ENCODE data around the gene HTATIP2.
A peak's percentile ranks its signal among the peaks of the same experiment; 100 is the strongest.
"Not testable (repeated sequence)": the region's sequence is repeated elsewhere in the genome, so short reads cannot be mapped to it uniquely, and the experiment has no call there.

The HTATIP2 gene

DNA sequence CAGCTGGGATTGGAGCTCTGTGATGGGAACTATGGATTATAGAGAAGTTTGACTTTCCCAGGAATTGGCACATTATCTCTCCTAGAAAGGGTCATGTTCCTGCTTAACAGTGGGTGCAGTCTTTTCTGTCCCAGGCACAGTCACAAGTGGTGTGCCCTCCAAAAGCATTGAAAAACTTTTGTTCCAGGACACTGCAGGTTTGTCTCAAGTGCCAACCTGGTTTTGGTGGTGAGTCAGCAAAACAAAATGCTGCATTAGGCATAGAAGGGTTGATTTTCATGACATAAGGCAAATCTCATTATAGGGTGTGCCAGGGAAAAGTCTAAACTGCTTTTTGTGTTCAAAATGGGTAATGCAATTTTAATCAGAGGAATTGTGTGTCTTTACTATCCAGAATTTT is 4.9 kb downstream of the HTATIP2 start:
- no peak for DNase-seq (ENCODE audit: low read depth)
- no peak overlapping the region for H3K4me3 ChIP-seq (ENCODE audit: low read depth, low read length)

DNA sequence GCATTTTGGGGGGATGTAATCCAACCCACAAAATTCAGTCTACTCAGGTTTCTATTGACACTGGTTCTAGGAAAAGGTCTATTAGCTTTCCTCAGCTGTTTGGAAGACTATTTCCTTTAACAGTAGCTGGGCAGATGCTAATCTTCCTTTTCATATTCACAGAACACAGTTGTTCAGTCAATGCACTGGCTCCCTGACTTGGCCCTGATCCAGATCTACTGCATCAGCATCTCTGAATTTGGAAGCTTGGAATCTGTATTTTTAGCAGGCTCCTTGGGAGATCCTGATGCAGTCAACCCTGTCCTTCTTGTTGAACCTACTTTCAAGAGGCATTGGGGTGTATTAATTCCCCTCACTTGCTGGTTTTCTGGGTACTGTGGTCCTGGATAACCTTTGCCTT is 6.3 kb downstream of the HTATIP2 start:
- no peak overlapping the region for H3K4me3 ChIP-seq (ENCODE audit: low read depth, low read length)

DNA sequence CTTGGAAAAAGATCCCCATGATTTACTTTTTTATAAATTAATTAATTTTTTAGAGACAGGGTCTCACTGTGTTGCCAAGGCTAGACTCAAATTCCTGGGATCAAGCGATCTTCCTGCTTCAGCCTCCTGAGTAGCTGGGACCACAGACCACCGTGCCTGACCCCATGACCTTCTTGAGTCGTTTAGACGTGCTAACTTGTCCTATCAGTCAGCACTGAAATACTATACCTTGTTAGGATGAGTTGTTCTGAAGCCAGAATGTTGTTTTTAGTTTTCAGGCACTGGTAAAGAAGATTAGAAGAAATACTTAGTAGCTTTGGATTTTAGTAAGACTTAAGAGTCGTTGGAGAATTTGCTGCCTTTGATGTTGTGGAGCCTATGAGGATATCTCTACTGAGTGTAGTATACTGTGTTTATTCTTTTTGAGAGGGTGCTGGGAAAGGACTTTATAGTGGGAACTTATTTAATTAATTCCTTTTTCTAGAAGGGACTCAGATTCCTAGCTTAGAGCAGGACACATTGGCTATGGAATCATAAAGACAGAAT is 8.6 kb downstream of the HTATIP2 start:
- no peak for DNase-seq (ENCODE audit: low read depth)
- no peak overlapping the region for H3K4me3 ChIP-seq (ENCODE audit: low read depth, low read length)

More for the DNA sequence above, 6.3 kb downstream of the HTATIP2 start:
- DNase-seq (ENCODE audit: low read depth), result no peak

DNA sequence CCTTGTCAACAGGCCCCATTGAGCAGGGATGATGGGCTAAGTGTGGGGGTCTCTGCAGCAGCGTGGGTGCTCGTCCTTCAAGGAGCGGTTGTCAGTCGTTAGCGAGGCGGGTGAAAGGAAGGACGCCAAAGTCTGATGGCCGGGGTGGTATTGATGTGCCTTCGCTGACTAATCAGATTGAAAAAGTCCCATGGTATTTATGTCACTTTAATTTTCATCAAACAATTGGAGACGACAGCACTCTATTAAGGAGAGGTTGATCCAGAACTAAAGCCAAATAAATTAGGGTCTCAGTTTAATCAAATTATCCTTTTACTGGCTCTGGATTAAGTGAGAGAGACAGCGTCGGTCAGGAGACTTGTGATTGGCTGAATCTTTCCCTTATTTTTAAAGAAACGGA is 9.6 kb downstream of the HTATIP2 start:
- no peak for DNase-seq (ENCODE audit: low read depth)
- H3K4me3 ChIP-seq (ENCODE audit: low read depth, low read length), result no peak overlapping the region

DNA sequence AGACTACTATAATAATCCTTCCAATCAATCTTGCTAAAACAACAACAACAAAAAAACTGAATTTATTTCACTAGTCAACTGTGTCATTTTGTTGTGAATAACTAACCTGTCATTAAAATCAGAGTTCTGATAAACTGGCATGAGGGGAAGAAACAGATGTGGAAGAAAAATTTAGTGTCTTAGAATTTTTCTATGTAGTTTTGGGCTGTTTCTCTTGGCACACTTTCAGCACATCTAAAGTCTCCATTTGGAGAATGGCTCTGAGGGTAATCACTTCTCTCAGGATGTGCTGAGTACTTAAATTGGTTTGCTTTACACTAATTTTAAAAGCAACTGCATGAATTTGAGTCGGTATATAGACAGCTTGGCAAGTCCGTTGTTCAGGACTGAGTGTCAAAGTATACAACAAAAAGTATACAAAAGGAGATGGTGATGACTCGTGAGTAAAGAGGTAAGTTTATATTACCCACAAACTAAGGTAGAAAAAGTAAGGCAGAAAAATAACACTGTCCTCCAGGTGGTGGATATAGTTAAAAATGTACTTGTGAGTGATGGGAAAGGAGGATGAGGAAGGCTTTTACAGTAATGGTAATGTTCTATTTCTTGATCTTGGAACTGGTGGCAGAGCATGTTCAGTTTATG is 10.2 kb downstream of the HTATIP2 start:
- DNase-seq (ENCODE audit: low read depth), result no peak
- no peak overlapping the region for H3K4me3 ChIP-seq (ENCODE audit: low read depth, low read length)

DNA sequence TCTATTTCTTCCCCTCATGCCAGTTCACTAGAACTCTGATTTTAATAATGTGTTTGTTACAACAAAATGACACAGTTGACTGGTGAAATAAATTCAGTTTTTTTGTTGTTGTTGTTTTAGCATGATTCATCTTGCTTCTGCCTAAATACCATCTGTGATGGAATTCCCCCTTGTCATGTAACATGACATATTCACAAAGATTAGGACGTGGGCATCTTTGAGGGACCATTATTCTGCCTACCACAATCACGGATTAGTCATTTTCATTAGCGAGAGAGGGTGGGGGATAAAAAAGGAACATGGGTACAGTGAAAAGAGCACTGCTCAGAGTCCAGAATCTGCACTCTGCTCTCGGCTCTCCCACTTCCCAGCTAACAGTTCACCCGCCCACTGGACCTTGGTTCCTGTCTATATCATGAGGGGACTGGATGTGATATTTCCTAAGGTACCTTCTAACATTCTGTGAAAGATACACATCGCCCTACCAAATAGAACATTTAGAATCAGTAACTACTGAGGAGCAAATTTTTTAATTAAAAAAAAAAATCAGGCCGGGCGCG is 11.3 kb downstream of the HTATIP2 start:
- no peak for DNase-seq (ENCODE audit: low read depth)
- no peak overlapping the region for H3K4me3 ChIP-seq (ENCODE audit: low read depth, low read length)

DNA sequence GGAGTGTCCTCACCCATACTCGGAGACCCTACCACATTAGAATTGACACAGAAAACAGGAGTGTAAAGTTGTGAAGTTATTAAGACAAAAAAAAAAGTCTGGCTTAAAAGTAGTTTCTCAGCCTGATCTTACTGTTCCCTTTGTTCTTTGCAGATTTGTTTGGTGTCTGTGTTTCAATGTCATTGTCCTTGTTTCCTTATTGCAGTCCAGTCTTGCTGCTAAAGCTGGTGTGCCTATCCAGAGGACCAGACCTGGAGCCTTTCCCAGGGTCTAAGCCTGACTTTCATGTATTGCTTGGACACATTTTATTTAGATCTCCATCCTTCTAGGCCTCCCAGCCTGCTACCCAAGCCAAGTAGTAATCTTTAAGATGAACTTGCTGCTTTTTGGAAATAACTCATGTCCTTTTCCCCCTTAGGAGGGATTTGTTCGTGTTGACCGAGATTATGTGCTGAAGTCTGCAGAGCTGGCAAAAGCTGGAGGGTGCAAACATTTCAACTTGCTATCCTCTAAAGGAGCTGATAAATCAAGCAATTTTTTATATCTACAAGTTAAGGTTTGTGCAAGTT is 12.7 kb downstream of the HTATIP2 start:
- H3K4me3 ChIP-seq (ENCODE audit: low read depth, low read length), result no peak overlapping the region
- DNase-seq (ENCODE audit: low read depth), result no peak

DNA sequence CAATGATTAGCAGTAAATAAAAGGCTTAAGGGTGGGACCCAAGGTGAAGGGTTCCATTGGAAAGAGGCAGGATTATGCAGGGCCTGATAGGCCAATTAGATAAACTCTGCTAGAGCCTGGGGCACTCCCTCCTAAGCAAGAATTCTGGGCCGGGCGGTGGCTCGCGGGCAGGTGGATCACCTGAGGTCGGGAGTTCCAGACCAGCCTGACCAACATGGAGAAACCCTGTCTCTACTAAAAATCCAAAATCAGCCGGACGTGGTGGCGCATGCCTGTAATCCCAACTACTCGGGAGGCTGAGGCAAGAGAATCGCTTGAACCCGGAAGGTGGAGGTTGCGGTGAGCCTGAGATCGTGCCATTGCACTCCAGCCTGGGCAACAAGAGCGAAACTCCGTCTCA is 22.5 kb downstream of the HTATIP2 start:
- H3K4me3 ChIP-seq (ENCODE audit: low read depth, low read length); DNase-seq (ENCODE audit: low read depth): not testable (repeated sequence)

DNA sequence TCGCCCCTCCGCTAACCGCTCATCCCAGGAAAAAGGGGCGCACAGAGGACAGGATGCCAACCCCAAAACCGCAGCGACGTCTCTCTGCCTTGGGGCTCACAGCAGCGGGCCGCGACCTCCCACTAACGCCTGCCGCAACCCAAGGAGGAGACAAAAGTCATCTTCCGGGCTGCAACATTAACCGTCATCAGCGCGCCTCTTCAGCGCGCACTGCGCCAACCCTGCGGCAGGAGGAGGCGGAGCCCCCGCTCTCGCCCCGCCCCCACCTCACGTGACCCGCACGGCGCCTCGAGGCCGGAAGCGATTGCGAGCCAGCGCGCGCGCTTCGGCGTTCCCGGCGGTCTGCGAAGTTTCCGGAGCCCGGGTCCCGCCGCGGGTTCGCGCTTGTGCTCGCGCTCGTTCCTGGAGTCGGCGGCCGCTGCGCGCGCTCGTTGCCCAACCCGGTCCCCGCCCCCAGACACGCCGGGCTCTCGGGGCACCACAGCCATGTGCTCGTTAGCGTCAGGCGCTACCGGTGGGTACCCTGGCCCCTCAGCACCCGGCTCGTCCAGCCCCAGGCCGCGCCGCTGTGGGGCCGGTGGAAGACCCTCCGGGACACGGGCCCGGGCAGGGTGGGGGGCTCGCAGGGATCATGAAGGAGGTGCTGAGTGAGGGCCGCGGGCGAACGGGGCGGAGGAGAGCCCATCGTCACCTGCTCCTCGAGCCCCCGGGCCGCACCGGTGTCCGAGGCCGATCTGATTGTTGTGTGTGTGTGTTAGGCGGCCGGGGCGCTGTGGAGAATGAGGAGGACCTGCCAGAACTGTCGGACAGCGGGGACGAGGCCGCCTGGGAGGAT is 24.0 kb downstream of the HTATIP2 start, which contains the start of gene PRMT3:
Gene PRMT3, plus strand, starts transcription at position 456 of the 835 bp plus-strand sequence. Its CDS starts 31 bp downstream, at position 487.
- peak; percentile 82 for DNase-seq (ENCODE audit: low read depth)
- H3K4me3 ChIP-seq (ENCODE audit: low read depth, low read length), result peak within 1 kb of the TSS; percentile 83

DNA sequence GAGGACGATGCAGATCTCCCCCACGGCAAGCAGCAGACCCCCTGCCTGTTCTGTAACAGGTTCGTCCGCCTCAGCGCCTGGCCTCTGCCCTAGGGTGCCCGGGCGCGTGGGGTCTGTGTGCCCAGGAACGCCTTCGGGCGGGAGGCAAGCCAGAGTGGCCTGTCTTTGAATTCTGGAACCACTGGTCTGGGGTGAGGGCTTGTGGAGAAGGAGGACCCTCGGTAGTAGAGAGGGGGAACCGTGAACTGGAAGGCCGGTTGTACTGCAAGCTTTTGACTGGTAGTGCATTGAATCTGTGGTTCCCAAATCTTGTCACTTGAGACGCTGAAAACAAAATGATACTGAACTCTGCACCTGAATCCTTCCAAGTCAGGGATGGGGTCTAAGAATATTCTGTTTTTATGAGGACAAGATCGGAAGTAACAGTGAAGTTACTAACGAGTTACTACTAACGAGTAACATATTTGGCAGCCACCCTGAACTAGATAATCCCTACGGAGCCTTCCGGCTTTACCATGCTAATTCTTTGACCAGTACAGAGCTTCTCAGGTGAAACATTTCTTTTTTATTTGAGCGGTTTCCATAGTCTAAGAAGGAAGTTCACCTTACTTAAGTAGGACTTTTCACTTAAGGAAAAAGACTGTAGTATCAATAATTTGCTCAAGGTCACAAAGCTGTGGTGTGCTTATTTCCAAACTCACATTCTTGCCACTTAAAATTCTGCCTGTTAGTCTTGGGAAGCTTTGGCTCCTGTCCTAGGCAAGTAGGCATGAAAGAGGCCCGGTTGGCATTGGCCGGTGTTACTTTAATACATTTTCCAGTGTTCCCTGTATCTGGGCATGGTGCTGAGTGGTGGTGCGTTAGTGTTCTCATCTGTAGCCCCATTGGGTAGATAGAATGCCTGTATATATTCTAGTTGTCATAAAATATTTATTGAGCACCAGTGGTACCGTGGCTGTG is 24.9 kb downstream of the HTATIP2 start:
- peak overlapping the region; percentile 83 for H3K4me3 ChIP-seq (ENCODE audit: low read depth, low read length)
- DNase-seq (ENCODE audit: low read depth), result no peak

DNA sequence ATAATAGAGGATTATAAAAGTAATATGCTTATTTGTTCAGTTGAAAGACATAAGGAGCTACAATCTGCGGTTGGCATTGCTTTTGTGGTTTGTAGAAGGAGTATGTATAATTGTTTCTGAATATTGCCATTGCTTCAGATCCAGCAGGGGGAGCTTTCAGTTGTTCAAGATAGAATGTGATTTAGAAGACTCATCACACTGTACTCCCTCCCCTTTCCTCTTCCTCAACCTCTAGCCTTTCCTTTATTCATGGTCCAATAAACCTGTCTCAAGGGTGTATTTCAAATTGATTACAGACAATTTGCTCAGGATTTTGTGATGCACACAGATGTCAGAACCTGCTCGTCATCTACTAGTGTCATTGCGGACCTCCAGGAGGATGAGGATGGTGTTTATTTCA is 33.8 kb downstream of the HTATIP2 start:
- peak; percentile 17 for DNase-seq (ENCODE audit: low read depth)
- no peak overlapping the region for H3K4me3 ChIP-seq (ENCODE audit: low read depth, low read length)

DNA sequence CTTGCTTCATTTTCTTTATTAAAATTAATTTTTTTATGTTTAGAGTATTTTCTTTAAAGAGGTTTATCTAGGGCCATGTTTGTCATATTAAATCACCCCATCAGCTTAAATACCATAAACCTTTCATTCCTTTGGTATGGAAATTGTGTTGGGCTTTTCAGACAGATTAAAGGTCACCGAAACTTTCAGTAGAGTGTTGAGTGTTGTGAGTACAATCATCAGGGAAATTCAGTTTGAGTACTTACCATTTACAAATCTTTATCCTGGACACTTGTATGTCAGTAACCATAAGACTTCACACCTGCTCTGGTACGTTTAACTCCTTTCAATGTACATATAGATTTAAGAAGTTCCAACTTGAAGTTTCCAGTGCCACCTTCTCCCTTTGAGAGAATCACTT is 36.0 kb downstream of the HTATIP2 start:
- no peak for DNase-seq (ENCODE audit: low read depth)
- H3K4me3 ChIP-seq (ENCODE audit: low read depth, low read length), result no peak overlapping the region

DNA sequence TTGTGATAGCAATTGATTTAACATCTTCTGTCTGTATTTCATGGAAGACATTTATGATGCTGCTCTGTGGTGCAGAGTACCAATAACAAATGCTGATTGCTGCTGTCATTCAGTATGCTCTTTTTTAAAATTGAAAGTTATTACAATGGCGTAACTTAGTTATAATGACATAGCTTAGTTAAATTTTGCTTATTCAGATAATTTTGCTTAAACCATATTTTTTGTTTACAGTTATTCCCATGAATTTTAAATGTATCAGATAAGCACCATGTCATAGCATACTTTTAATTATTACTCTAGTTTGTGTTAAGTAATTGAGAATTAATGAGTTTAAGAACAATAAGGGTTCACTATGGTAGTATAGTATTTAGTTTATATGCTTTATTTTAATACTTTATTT is 39.5 kb downstream of the HTATIP2 start:
- no peak overlapping the region for H3K4me3 ChIP-seq (ENCODE audit: low read depth, low read length)
- DNase-seq (ENCODE audit: low read depth), result no peak

DNA sequence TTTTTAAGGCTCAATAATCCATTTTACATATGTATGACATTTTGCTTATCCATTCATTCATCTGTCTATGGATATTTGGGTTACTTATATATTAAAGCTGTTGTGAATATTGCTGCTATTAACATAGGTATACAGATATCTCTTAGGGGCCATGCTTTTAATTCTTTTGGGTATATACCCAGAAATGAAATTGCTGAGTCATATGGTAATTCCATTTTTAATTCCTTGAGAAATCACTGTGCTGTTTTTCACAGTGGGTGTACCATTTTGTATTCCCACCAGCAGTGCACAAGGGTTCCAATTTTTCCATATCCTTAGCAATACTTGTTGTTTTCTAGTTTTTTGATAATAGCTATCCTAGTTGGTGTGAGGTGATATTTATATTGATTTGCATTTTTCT is 43.0 kb downstream of the HTATIP2 start:
- no peak overlapping the region for H3K4me3 ChIP-seq (ENCODE audit: low read depth, low read length)
- no peak for DNase-seq (ENCODE audit: low read depth)

DNA sequence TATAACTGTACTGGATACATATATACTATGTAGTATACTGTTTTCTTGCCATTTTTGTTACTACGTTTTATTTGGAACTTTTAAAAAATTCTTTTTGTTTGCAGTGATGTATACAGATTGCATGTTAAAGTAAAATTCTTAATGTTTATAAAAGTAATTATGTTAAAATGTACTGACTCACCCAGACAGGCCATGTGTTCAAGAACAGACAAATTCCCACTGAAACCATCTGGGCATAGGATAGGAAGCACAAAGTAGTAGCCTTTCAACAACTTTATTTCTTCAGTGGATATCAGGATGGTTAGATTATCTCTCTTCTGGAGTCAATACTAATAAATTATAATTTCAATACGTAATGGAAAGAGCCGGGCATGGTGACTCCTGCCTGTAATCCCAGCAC is 43.8 kb downstream of the HTATIP2 start:
- no peak overlapping the region for H3K4me3 ChIP-seq (ENCODE audit: low read depth, low read length)
- no peak for DNase-seq (ENCODE audit: low read depth)

DNA sequence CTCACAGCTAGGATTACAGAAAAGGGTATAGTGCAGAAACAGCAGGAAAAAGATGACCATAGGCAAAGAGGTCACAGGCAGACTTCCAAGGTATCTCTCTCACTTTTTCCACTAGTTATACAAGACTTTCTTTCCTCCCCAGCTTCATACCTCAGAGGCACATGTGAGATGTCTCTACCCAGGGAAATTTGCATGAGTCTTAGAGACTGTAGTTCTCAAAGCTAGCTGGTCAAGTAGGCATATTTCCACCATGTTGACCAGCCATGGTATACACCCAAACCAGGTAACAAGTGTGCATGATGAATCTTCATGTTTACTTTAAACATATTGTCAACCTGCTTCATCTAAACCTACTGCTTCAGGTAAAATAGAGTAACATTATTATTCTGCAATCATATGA is 51.9 kb downstream of the HTATIP2 start:
- DNase-seq (ENCODE audit: low read depth), result no peak
- no peak overlapping the region for H3K4me3 ChIP-seq (ENCODE audit: low read depth, low read length)

DNA sequence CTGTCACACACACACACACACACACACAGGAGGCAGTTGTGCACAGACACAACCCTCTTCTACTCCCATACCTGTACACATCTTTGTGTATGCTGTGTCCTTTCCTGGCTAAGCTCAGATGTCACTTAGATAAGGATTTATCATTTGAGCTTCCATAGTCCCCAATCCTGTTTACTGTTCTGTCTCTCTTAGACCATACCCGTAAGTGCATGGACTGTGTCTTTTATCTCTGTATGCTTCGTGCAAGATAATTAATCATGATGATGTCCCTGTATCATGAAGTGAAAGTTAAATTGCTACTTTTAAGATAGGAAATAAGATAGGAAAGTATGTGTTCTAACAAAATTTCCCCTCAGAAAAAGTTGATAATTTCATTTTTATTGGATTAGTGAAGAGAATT is 54.3 kb downstream of the HTATIP2 start:
- H3K4me3 ChIP-seq (ENCODE audit: low read depth, low read length), result no peak overlapping the region
- no peak for DNase-seq (ENCODE audit: low read depth)

DNA sequence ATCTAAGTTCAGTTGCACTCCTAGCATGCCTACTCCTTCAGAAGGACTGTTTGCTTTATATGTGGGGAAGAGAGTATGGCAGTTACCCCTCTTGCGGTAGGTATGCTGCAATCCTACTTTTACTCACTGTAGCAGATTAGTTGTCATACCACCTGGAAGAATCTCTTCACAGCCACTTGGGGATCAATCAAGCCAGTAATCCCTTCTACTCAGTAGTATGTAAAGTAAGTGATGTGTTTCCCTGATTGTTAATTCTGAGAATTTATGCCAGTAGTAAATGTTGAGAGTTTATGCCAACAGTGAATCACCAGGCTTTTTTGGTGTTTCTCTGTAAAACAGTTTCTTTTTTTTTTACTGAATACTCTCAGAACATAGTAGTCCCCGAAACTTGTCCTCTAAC is 58.4 kb downstream of the HTATIP2 start:
- no peak for DNase-seq (ENCODE audit: low read depth)
- H3K4me3 ChIP-seq (ENCODE audit: low read depth, low read length), result no peak overlapping the region

DNA sequence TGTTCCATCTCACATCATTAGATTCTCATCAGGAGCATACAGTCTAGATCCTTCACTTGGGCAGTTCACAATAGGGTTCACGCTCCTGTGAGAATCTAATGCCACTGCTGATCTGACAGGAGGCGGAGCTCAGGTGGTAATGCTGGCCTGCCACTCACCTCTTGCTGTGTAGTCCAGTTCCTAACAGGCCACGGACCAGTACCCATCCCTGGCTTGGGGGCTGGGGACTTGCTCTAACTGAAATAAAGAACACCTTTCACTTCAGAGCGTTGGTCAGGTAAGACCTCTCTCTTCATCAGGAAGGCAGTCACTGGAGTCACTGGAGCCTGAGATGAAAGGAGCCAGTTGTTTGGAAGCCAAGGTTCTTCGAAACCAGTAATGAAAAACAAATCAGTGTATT is 65.7 kb downstream of the HTATIP2 start:
- no peak overlapping the region for H3K4me3 ChIP-seq (ENCODE audit: low read depth, low read length)
- no peak for DNase-seq (ENCODE audit: low read depth)
